Body of pancreas (tissue), 4 donors: ENCODE measurements around the gene KIAA0319L.

Experiments
- POLR2A ChIP-seq, 3 donors: fragments of 450-650 bp; IDR thresholded peaks; one replicate each; pipeline ENCODE4 v1.6.1; 2016; ENCODE audit warnings: antibody characterized with exemption in 3 of 3, mild to moderate bottlenecking in 2 of 3
- TF ChIP-seq, protein P1 (sequence below), 7 experiments: fragments of 450-650 bp in 4 of 7; fragments of 200-600 bp in 3 of 7; sonication (generic) in 3 of 7; IDR thresholded peaks; one replicate each; pipeline ENCODE4 v1.5.1; 2016 to 2019; ENCODE audit warnings: antibody characterized with exemption in 7 of 7

DNA sequence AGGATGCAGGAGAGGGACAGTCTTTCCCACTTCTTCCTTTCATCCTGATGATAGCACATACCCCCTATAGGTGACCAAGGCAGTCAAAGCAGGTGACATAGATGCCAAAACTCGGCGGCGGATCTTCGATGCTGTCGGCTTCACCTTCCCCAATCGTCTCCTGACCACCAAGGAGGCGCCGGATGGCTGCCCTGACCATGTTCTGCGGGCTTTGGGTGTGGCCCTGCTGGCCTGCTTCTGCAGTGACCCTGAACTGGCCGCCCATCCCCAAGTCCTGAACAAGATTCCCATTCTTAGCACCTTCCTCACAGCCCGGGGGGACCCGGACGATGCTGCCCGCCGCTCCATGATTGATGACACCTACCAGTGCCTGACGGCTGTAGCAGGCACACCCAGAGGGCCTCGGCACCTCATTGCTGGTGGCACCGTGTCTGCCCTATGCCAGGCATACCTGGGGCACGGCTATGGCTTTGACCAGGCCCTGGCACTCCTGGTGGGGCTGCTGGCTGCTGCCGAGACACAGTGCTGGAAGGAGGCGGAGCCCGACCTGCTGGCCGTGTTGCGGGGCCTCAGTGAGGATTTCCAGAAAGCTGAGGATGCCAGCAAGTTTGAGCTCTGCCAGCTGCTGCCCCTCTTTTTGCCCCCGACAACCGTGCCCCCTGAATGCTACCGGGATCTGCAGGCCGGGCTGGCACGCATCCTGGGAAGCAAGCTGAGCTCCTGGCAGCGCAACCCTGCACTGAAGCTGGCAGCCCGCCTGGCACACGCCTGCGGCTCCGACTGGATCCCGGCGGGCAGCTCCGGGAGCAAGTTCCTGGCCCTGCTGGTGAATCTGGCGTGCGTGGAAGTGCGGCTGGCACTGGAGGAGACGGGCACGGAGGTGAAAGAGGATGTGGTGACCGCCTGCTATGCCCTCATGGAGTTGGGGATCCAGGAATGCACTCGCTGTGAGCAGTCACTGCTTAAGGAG is 3.3 kb upstream of the KIAA0319L start:
- TF ChIP-seq, protein P1, sequence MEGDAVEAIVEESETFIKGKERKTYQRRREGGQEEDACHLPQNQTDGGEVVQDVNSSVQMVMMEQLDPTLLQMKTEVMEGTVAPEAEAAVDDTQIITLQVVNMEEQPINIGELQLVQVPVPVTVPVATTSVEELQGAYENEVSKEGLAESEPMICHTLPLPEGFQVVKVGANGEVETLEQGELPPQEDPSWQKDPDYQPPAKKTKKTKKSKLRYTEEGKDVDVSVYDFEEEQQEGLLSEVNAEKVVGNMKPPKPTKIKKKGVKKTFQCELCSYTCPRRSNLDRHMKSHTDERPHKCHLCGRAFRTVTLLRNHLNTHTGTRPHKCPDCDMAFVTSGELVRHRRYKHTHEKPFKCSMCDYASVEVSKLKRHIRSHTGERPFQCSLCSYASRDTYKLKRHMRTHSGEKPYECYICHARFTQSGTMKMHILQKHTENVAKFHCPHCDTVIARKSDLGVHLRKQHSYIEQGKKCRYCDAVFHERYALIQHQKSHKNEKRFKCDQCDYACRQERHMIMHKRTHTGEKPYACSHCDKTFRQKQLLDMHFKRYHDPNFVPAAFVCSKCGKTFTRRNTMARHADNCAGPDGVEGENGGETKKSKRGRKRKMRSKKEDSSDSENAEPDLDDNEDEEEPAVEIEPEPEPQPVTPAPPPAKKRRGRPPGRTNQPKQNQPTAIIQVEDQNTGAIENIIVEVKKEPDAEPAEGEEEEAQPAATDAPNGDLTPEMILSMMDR (IDR thresholded peaks at IDR 0.05) = no peak
- TF ChIP-seq POLR2A (IDR thresholded peaks at IDR 0.05) = no peak
